HG02610 (cell line): ENCODE results near the gene CHN2.
A peak's percentile ranks its signal among the peaks of the same experiment; 100 is the strongest.

Source experiments
- ATAC-seq: cut with Tn5 transposase; IDR thresholded peaks from one replicate; pipeline ENCODE4 v1.9.1; 2021; ENCODE audit warnings: mild to moderate bottlenecking, moderate library complexity; ENCODE audit not compliant: unreplicated experiment

CHN2 gene

DNA sequence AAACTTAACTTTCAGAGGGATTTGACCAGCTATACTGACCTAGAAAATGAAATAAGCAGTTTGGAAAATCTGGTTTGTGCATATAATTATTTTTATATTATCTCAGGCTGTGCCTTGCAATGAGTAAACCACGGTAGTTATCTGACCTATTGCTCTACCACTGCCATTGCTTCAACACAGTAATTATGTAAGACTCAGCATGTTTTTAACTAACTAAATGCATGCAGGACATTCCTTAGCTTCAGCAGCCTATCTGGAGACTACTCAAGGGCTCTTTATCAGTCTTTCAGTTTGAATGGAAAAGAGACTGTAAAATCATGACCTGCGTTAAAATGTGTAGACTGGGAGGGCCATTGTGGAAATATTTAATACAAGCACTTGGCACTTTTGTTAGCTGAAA lies 22.5 kb downstream of the CHN2 start:
- no peak for ATAC-seq

DNA sequence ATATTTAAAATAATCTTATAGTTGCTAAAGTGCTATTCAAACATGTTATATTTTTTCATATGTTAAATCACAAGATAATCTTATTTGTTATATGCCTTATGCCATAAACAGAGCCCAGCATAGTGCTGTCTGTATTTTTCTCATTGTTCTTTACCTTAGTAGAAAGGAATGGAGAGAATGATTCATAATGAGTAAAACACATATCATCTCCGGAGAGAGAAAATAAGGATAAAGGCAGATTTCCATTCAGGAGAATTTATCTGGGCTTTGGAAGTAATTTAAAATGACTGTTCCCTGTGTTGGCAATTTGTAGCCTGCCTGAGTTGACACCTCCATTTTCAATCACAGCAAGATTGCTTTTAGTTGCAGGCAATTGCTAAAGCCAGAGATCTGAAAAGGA lies 30.2 kb downstream of the CHN2 start:
- no peak for ATAC-seq

DNA sequence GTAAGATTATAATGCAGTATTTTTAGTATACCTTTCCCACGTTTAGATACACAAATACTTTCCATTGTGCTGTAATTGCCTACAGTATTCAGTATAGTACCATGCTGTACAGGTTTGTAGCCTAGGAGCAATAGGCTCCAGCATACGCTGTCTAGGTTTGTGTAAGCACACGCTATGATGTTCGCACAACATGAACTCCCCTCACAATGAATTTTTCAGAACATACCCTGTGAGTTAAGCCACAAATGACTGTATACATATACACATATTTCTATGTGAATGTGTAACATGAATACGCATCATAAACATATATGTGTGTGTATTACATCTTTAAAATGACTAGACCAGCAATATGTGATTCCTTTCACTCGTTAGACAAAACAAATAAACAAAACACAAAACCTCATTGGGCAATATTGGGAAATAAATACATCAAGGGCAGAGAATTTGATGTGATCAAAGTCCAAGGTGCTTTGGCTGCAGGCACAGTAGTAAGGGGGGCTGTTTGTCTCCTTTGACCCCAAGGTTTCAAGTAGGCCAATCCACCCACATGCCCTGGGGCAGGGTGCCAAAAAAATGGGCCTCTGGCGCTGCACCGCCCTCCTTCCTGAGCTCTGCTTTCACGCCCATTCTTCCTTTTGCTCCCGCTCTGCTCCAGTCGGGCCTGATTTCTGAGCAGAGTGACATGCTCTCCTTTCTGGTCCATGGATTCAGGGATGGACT lies 33.9 kb downstream of the CHN2 start:
- ATAC-seq: no peak

DNA sequence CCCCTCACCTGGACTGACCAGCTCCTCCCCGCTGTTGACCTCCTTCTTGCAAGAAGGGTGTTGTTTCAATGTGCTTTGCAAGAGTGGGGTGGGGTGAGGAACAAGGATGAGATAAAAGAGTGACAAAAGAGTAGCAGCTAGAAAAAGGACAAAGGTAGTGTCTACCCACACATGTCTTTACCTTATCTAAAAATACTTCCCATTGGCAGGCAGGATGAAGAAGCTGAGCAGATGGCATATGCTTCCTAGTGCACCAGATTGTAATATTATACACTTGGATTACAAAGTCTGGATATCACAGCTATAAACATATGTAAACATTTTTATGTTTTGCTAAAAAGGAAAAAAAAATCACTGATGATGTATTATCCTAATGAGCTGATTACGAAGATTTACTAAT lies 34.5 kb downstream of the CHN2 start:
- ATAC-seq: no peak

DNA sequence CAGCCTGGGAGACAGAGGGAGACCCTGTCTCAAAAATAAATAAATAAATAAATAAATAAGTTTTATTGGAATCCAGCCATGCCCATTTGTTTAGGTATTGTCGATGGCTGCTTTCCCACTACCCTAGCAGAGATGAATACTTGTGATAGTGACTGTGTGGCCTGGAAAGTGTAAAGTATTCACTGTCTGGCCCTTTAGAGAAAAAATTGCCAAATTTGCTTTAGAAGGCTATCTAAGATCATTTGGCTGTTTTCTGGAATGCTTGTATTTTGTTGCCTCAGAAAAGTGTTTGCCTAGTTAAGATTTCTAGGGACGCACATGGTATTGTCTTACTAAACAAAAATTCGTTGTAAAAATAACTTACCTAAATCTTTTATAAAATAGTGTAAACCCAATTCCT lies 35.4 kb downstream of the CHN2 start:
- ATAC-seq: no peak

DNA sequence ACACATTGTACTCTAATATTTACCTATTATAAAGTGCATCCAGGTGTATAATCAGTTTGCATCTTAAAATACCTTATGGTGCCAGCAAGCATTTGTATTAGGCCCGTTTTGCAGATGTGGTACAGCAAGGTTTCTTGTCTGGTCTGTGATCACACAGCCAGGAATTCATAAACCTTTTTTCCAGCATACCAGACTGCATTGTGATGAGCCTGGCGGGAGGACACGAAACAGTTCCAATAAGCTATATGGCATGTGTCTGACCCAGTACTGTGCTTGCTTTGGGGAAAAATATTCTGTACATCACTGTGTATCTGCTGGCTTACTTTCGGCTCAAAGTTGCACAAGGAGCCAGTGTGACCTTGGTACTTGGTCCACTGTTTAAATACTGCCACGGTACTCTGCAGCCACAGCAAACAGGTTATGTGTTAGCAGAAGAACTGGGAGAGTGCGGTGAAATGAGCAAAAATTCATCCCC lies 36.3 kb downstream of the CHN2 start:
- ATAC-seq: no peak

DNA sequence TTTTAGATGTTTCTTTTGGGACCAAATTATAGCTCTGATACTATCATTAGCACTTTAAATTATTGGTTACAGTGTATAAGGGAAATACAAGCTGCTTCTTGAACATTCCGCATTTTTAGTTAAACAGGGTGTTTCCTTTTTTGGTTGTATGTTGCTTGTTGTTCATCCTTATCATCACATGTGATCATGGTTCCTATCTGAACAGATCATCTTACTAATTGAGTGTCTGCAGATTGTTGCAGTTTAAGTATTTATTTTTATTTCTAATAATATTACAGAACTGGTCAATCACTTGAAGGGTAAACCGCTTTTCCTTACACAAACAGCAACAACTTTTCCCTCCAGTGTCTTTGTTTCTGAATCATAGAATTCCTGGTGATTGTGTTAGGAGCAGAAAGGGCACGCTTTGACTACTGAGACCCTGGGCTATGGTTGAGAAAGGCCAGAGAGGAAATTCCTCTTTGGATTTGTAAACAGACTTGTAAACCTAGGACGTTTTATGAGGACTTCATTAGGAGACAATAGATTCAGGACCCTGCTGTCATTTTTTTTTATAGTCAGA lies 37.2 kb downstream of the CHN2 start:
- ATAC-seq: no peak

DNA sequence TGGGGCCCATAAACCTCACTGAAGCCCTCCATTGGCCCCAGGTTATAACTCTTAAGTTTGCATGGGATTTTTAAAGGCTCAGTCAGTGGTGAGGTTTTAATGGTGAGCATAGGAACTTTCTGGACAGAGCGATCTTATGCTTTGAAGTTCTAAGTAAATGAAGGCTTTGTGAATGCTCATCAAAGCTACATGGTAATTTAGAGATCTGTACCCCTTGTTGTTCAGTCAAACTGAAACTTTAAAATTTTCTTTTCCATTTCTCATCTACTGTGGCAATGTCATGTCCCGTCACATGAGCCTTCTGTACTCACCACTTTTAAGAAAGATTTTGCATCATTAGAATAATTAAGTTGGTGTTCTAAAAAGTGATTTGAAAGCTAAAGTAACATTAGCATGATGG lies 39.9 kb downstream of the CHN2 start:
- ATAC-seq: no peak

DNA sequence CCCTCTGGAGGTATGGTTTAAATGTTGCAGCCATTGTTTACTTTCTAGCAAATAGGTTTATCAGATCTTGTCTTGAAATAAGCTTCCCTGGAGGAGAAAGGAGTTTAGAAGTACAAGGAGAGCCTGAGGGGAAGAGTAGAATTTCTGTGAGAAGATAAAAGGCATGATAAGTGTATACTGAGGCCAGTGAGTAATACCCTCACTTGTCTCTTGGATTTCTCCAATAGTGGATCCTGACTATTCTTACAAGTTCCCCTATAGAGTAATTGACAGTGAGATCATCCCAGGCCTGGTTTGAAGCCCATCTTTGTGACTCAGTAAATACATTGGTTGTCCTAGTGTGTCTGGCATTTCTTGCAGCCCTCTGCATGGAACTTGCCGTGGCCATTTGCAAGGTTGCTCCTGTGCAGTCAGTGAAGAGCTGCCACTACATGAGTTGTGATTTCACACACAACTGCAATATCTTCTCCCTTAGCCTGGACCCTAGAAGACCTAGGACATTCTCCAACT lies 41.6 kb downstream of the CHN2 start:
- no peak for ATAC-seq

DNA sequence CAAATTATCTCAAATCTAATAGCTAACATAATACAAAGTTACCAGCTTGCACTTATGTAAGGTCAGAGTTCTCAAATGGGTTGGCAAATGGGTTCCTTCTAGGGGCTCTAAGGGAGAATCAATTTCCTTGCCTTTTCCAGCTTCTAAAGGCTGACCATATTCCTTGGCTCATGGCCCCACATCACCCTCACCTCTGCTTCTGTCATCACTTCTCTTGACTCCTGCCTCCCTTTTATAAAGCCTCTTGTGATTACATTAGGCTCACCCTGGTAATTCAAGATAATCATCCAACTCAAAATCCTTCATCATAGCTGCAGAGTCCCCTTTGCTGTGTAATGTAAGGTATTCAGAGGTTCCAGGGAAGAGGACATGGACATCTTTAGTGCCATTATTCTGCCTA lies 42.1 kb downstream of the CHN2 start:
- no peak for ATAC-seq

DNA sequence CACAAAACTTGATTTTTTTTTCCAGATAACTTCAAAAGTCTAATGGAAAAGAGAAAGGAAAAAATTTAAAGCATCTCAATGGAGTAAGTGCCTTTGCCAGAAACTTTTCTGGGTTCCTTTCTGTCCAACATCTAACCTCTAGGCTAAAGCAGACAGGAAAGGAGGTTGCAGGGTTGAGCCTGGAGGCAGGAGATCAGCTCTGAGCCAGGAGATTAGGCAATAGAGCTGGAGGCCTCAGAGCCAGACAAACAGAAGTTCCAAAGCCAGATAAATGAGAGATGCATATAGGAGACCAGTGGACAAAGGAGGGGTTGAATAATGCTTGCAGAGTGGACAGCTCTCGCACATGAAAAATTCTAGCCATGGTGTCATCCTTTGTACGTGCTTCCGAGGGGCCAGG lies 42.9 kb downstream of the CHN2 start:
- no peak for ATAC-seq

DNA sequence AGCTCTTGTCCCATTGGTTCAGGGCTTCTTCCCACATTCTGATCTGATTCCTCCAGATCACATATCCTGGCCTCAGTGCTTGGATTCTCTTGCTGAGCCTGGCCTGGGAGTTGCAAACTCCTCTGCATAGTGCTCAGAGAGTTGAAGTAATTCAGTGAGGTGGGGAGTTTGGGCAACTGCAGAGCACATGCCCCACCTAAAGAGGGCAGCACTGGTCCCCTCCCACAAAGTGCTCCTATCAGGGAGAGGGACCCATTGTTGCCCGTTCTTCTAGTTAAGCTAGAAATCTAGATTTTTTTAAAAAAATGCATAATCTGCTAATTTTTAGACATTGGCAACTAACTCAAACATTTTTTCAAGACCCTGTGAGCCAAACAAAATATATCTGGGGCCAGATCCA lies 45.1 kb downstream of the CHN2 start:
- ATAC-seq: no peak

DNA sequence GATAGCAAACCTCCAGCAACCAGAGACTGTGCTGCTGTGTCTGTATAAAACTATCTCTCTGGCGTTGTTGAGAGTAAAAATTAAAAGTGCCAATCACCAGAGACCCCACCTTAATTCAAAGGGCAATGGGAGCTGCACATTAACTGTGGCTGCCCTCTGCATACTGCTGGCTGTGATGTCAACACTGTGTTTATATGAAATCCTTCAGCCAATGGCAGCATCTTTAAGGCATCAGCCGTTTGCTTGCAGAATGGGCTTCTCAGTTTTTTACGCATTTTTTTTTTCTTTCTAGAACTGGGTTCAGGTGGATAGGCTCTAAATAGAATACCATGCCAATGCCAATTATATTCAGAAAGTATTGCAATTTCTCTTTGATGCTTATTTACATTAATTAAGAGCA lies 47.7 kb downstream of the CHN2 start:
- ATAC-seq: no peak

DNA sequence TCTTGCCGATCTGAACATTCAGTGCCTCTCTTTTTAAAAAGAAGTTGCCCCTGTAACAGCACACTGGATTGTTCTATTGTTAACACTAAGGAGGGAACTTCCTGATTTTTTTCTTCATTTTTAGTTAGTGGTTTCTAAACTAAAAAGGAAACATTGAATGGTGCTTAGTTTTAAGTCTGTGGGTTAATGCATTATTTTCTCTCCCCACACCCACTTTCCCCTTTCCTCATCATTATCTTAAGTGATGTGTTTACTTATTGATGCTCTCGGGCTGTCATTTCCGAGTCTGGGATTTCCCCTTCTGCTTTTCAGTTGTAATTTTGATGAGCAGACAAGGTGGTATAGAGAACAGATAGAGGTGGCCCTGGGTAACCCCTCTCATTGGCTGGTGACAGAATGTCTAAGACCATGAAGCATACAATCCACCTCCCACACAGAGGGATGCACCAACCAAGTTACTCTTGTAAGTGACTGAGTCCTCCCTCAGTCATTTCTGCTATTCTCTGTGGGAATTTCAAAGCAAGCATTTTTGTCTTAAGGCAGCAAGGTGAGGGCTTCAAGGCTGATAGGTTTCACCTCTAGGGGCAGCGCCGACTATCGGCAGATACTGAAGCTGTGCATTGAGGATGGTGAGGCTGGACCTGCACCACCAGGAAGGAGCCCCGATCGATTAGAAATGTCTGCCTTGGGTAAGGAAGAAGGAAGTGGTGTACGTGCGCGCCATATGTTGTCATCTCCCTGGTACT lies 49.5 kb downstream of the CHN2 start:
- ATAC-seq: peak; percentile 81

DNA sequence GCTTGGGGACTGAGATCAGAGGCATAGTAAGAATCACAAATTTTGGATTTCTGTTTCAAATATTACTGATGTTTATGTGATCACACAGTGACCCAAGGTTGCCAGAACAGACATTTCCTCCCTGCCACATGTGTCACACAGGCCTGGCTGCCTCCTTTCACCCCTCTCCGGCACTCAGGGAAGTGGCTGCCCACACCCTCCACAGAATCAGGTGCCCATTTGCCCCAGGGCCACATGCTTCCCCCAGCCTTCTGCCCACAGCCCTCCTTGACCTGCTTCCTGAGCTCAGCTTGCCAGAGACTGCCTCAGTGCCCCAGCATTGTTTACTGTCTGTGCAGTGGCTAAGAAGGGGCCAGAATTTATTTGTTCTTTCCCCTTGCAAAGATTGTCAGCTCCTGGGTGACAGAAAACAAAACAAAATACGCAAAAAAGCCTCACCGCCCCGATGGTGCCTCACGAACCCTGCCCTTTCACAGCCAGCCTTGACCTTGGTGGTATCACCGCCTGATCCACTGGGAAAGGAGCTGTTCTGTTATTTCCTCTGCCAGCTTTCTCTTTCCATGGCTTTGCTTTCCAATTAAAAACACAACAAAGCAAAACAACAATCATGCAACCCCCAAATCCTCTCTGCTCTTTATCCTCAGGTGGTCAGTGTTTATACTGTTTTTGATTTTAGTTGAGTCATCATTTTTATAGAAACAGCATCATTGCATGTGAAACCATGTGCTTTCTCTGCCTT lies 52.8 kb downstream of the CHN2 start:
- no peak for ATAC-seq

DNA sequence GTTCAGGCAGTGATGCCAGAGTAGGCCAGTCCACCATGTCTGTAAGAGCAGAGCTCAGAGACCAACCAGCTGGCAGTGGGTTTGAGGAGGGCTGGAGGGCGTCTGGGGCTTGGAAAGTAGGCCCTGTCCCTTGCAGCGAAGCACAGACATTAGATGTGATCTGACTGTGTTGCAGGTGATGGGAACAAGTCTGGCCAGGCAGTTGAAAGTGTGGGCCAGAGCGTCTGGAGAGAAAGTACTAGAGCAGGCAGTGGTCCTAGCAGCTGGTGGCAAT lies 53.3 kb downstream of the CHN2 start:
- ATAC-seq: no peak

DNA sequence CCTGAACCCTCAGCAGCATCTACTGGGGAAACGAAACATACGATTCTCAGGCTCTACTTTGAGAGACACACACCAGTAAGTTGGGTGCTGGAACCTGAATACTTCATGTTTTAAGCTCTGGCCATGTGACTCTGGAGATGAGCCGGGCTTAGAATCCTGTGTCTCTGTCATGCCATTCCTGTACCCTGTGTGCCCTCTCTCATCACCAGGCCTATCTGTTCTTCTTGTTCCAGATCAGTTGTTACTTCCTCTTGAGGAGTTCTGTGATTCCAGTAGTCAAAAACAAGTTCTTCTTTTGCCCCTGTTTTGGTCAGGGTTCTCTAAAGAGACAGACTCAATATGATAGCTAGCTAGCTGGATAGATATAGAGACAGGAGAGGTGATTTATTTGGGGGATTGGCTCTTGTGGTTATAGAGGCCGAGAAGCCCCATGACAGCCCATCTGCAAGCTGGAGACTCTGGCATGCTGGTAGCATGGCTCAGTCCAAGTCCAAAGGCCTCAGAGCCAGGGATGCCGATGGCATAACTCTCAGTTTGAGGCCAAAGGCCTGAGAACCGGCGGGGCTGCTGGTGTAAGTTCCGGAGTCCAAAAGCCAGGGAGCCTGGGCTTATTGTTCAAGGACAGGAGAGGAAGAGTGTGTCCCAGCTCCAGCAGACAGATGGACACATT lies 54.3 kb downstream of the CHN2 start:
- no peak for ATAC-seq

DNA sequence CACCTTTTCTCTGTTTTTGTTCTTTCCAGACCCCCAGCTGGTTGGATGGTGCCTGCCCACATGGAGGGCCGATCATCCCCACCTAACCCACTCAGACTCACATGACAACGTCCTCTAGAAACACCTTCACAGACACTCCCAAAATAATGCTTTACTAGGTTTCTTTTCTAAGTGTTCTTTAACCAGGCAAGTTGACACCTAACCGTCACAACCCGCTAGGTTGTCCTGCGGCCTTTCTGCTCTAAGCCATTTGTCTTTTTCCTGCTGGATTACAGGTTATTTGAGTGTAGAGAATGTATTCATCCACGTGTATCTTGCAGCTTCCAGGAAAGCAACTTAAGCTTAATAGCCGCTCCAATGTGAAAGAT lies 54.8 kb downstream of the CHN2 start:
- ATAC-seq: no peak

DNA sequence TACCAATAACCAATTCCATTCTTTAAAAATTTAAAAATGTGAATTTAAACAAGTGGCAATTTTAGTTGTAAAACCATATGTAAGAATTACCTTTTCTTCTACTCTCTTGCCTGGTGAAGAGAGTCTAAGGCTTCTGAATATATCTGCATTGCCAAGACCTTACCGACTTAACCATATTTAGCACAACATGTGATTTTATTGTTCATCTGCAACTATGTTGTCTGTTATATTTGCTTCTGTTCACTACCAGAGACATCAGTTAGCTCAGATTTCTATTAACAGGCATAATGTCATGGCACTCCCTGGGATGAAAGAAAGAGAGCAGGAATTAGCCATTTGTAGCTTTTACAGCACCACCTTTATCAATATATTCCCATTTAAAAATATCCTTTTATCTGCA lies 55.3 kb downstream of the CHN2 start:
- ATAC-seq: no peak

DNA sequence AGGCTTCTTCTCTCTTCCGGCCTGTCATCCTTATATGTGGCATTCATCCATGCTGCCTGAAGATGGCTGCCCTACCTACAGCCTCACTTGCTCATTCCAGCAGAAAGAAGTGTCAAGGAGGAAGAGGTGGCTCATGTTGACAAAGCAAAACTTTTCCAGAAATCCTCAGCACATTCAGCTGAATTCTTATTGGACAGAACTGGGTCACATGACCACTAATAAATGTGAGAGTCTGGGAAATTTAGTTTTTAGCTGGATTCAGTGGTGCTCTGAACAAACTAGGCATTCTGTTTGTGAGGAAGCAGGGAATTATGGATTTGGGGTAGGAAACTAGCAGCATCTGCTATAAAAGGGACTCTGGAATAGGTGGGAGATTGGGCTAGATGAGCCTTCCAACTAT lies 58.6 kb downstream of the CHN2 start:
- ATAC-seq: no peak

DNA sequence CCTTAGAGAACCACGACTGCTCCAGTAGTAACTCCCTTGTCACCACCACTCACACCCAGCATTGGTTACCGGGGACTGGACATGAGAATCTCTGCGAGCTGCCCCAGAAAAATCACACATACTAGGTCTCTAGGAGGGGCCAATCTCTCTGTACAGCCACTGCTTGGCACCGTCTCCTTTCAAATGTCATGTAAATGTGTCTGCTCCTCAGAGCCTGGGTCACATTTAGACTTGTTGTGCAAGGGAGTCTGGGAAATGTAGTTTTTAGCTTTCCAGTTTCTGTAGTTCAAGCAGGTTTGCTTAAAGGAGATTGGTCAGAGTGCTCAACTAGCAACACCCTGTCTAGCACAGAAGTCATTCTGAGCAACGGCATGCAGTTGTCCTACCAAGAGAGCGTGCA lies 60.0 kb downstream of the CHN2 start:
- no peak for ATAC-seq
